RWPE2 (cell line): ENCODE data around the gene DLK2.
"Not testable (repeated sequence)": the region's sequence is repeated elsewhere in the genome, so short reads cannot be mapped to it uniquely, and the experiment has no call there.

Source experiments
- ATAC-seq: fragments of 200-7000 bp; cut with Tn5 transposase; 3 replicates; pipeline ENCODE4 v1.9.1; 2021; ENCODE audit warnings: low read depth
- DNase-seq: peaks from one replicate; pipeline ENCODE4 v3.0.0-alpha.2; 2020; ENCODE audit warnings: low spot score
- H3K27ac ChIP-seq: fragments of 450-650 bp; 2 replicates; pipeline ENCODE4 v1.5.1; 2017; ENCODE audit warnings: mild to moderate bottlenecking; ENCODE audit not compliant: poor library complexity, severe bottlenecking
- H3K27me3 ChIP-seq: fragments of 250-450 bp; sonication (Bioruptor Pico); 2 replicates; pipeline ENCODE4 v1.5.1; 2021; ENCODE audit warnings: mild to moderate bottlenecking, moderate library complexity; ENCODE audit not compliant: insufficient read depth, poor library complexity, severe bottlenecking
- H3K36me3 ChIP-seq: fragments of 250-450 bp; sonication (Bioruptor Pico); 2 replicates; pipeline ENCODE4 v1.5.1; 2020; ENCODE audit warnings: low read depth, mild to moderate bottlenecking, moderate library complexity
- H3K4me1 ChIP-seq: fragments of 250-450 bp; sonication (Bioruptor Pico); 2 replicates; pipeline ENCODE4 v1.5.1; 2021; ENCODE audit warnings: mild to moderate bottlenecking, moderate library complexity; ENCODE audit not compliant: insufficient read depth, poor library complexity, severe bottlenecking
- H3K4me3 ChIP-seq: fragments of 250-450 bp; sonication (Bioruptor Pico); 2 replicates; pipeline ENCODE4 v1.5.1; 2021; ENCODE audit warnings: mild to moderate bottlenecking, moderate library complexity; ENCODE audit not compliant: severe bottlenecking
- H3K9me3 ChIP-seq: fragments of 250-450 bp; sonication (Bioruptor Pico); 2 replicates; pipeline ENCODE4 v1.5.1; 2021; ENCODE audit warnings: mild to moderate bottlenecking, moderate library complexity; ENCODE audit not compliant: severe bottlenecking
- CTCF ChIP-seq: fragments of 450-650 bp; IDR thresholded peaks from one replicate; pipeline ENCODE4 v1.5.1; 2017; ENCODE audit warnings: mild to moderate bottlenecking, moderate library complexity; ENCODE audit not compliant: poor library complexity, severe bottlenecking

The DLK2 gene

GRCh38 chr6:43469947-43470346 lies 14.6 kb upstream of the DLK2 start:
- no peaks in the 10 kb centered on the region for H3K9me3 ChIP-seq
- ATAC-seq (no peak), DNase-seq (no peak)
- no peak overlapping the region for H3K27ac ChIP-seq
- H3K4me1 ChIP-seq: peaks cover 3% of the 10 kb centered on the region
- no peaks in the 10 kb centered on the region for H3K27me3 ChIP-seq
- TF ChIP-seq CTCF: no peak
- no peak overlapping the region for H3K4me3 ChIP-seq
- H3K36me3 ChIP-seq: no peaks in the 10 kb centered on the region

- ATAC-seq (0 out of 3 replicates have a peak, but pooled peaks have one; percentile 36), DNase-seq (no peak)
- Histone ChIP-seq H3K27ac (no peak overlapping the region), H3K27me3 (no peaks in the 10 kb centered on the region), H3K9me3 (no peaks in the 10 kb centered on the region), H3K4me1 (peaks cover 3% of the 10 kb centered on the region), H3K4me3 (no peak overlapping the region), H3K36me3 (no peaks in the 10 kb centered on the region)
- no peak for TF ChIP-seq CTCF
These were observed 13.7 kb upstream of the DLK2 start for GRCh38 chr6:43468748-43469681.

- TF ChIP-seq CTCF: no peak
- no peaks in the 10 kb centered on the region for H3K27me3 ChIP-seq
- DNase-seq: no peak
- no peaks in the 10 kb centered on the region for H3K36me3 ChIP-seq
- no peak overlapping the region for H3K4me3 ChIP-seq
- no peak overlapping the region for H3K27ac ChIP-seq
- peaks cover 3% of the 10 kb centered on the region for H3K4me1 ChIP-seq
- H3K9me3 ChIP-seq: no peaks in the 10 kb centered on the region
- no peak for ATAC-seq
These were observed 12.9 kb upstream of the DLK2 start for GRCh38 chr6:43468240-43468639.

- Histone ChIP-seq H3K9me3 (no peaks in the 10 kb centered on the region), H3K36me3 (no peaks in the 10 kb centered on the region), H3K27ac (no peak overlapping the region), H3K4me1 (peaks cover 3% of the 10 kb centered on the region), H3K4me3 (no peak overlapping the region), H3K27me3 (no peaks in the 10 kb centered on the region)
- TF ChIP-seq CTCF: no peak
- ATAC-seq: no peak
- no peak for DNase-seq
These were observed 12.4 kb upstream of the DLK2 start for GRCh38 chr6:43467752-43468151.

GRCh38 chr6:43467265-43467664 lies 11.9 kb upstream of the DLK2 start:
- not testable (repeated sequence) for H3K4me3 ChIP-seq, ATAC-seq, H3K36me3 ChIP-seq, H3K27me3 ChIP-seq, H3K4me1 ChIP-seq, DNase-seq, H3K9me3 ChIP-seq, H3K27ac ChIP-seq
